Heart right ventricle (tissue), 16 donors: ENCODE measurements around the gene ROBO4. TPM values are rescaled to one million over a fixed set of nuclear protein-coding genes. Genes with fewer than 3 reads are reported as not detected.

Source experiments
- ATAC-seq, 8 donors: fragments of 200-7000 bp; cut with Tn5 transposase; one replicate each; pipeline ENCODE4 v1.9.1; 2020; ENCODE audit warnings: mild to moderate bottlenecking in 8 of 8, moderate library complexity in 8 of 8, moderate number of reproducible peaks in 1 of 8
- DNase-seq, 2 donors: peaks; one replicate each; pipeline ENCODE4 v3.0.0-alpha.2; 2020
- H3K27ac ChIP-seq, 10 donors: fragments of 200-600 bp; sonication (generic) in 2 of 10; one replicate each; pipeline versions ENCODE4 v1.5.0 to v1.8.0; 2020 to 2022; ENCODE audit warnings: mild to moderate bottlenecking in 3 of 10
- H3K27me3 ChIP-seq, 7 donors: fragments of 200-600 bp; one replicate each; pipeline ENCODE4 v1.8.0; 2021 to 2022; ENCODE audit warnings: mild to moderate bottlenecking in 2 of 7
- H3K36me3 ChIP-seq, 9 donors: fragments of 200-600 bp; sonication (generic) in 1 of 9; one replicate each; pipeline versions ENCODE4 v1.5.0 to v1.8.0; 2020 to 2022; ENCODE audit warnings: mild to moderate bottlenecking in 2 of 9
- H3K4me1 ChIP-seq, 9 donors: fragments of 200-600 bp; sonication (generic) in 1 of 9; one replicate each; pipeline versions ENCODE4 v1.5.0 to v1.8.0; 2020 to 2022; ENCODE audit warnings: mild to moderate bottlenecking in 4 of 9
- H3K4me3 ChIP-seq, 10 donors: fragments of 200-600 bp; sonication (generic) in 2 of 10; one replicate each; pipeline versions ENCODE4 v1.5.0 to v1.8.0; 2020 to 2022; ENCODE audit warnings: mild to moderate bottlenecking in 7 of 10, moderate library complexity in 2 of 10
- H3K9me3 ChIP-seq, 11 donors: fragments of 200-600 bp in 10 of 11; sonication (generic) in 2 of 11; one replicate each; pipeline versions ENCODE4 v1.5.0 to v1.8.0; 2013 to 2022; ENCODE audit warnings: mild to moderate bottlenecking in 2 of 11, control low read depth in 1 of 11, moderate library complexity in 1 of 11
- WGBS, 2 donors: extraction: QIAGEN DNeasy Blood & Tissue Kit; methylation state at CpG; one replicate each; pipeline ENCODE4 v1.1.7; 2013; ENCODE audit warnings: inconsistent platforms in 1 of 2; 5-methylcytosine and 5-hydroxymethylcytosine counted together
- intact Hi-C, 10 donors: fragments of 100-400 bp; cut with DNase I; formaldehyde crosslinking; loops; one replicate each; pipeline versions ENCODE4 v1.11.1 to v1.14.2; 2022
- polyA plus RNA-seq, 2 donors: library from polyadenylated mRNA; stranded (reverse); fragments of 200-250 nt; gene quantifications; one replicate each; pipeline ENCODE4 v1.2.3, GENCODE V29; 2013
- total RNA-seq, 10 donors: library from RNA; stranded (reverse); fragmentation: NEBNext Ultra II Directional in 3 of 10; extraction: Animal tissue kit (Norgen Biotek cat#: 25700) in 3 of 10; gene quantifications; one replicate each; pipeline versions ENCODE4 v1.2.1 to v1.2.4, GENCODE V29; 2021 to 2023
- TF ChIP-seq, protein P1 (sequence below), 9 donors: fragments of 200-600 bp; sonication (generic) in 2 of 9; IDR thresholded peaks; one replicate each; pipeline versions ENCODE4 v1.5.0 to v1.8.0; 2021 to 2022; ENCODE audit warnings: antibody characterized with exemption in 9 of 9, mild to moderate bottlenecking in 5 of 9, moderate library complexity in 1 of 9
- donor health status: Arrhythmogenic right ventricular cardiomyopathy.
- donor health status: ischemic (EF 13 %, LVEDD 7.1; RV severe dilation, severe dysfunction).
- donor health status: healthy with polysubstance abuse.
- donor health status: DM: no; HTN: yes; CAD: no.
- donor health status: DM: no; HTN: no; CAD: no.
- donor health status: ischemic (EF 25% LVEDD 6.9; RV normal size, moderate dysfunction).
- donor health status: ischemic (EF 25% LVEDD 5.7; RV mildly dilated, moderate dysfunction).
- donor health status: healthy.
- donor health status: DM: yes; HTN: yes; CAD: no.
- donor health status: Ischemic cardiomyopathy.
- donor health status: ischemic (EF 35%, LVEDD 5.7; RV mildly dilated, moderate dysfunction).
- donor health status: nonischemic (EF 11% LVEDD 7.7; RV severe dilation, severe dysfunction).
- donor health status: DM: yes; HTN: yes; CAD: no.
- donor health status: PGD.
- donor health status: ischemic (EF 29% LVEDD 5.4; RV normal size, mild dysfunction).
- donor health status: nonischemic (EF 23%, LVEDD 6.1; RV moderate dilation, normal function).

Gene ROBO4
- total and polyA plus RNA-seq, 12 donors: 14.2 to 42.6 (median 22.0) TPM

DNA sequence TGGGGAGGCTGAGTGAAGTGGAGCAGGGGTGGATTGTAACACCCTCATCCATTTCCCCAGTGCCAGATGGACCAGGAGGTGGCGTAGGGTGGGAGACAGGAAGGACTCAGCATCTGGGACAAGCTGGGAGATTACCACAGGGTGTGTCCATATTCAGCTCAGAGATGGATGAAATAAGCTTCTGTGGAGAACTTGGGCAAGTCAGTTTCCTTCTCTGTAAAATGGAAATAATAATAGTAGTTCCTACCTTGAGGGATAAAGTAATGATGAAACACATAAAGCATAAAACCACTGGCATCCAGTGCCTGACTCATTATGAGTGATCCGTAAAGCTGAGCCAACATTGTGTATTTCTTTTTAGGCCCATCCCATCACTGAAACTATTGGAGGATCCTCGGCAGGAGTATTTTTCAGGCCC is 607 bp upstream of the ROBO4 start:
- intact Hi-C loops: loop anchor here in 1 of 10 donors (2.0 kb wide), 2 partner anchors 21 to 23 kb away; no protein-coding TSS in a partner anchor
- 36 to 57% methylated on average over 3 of the region's 3 CpGs for WGBS, 2 donors
- peak overlapping the region in 5 of 10 donors; percentile 55 to 65 (median 60) for H3K4me3 ChIP-seq
- DNase-seq (no peak), ATAC-seq (peak; percentile 27 to 59 (median 44))
- H3K36me3 ChIP-seq: peaks cover 0 to 25% (median 0%) of the 10 kb centered on the region in 9 donors
- TF ChIP-seq, protein P1, sequence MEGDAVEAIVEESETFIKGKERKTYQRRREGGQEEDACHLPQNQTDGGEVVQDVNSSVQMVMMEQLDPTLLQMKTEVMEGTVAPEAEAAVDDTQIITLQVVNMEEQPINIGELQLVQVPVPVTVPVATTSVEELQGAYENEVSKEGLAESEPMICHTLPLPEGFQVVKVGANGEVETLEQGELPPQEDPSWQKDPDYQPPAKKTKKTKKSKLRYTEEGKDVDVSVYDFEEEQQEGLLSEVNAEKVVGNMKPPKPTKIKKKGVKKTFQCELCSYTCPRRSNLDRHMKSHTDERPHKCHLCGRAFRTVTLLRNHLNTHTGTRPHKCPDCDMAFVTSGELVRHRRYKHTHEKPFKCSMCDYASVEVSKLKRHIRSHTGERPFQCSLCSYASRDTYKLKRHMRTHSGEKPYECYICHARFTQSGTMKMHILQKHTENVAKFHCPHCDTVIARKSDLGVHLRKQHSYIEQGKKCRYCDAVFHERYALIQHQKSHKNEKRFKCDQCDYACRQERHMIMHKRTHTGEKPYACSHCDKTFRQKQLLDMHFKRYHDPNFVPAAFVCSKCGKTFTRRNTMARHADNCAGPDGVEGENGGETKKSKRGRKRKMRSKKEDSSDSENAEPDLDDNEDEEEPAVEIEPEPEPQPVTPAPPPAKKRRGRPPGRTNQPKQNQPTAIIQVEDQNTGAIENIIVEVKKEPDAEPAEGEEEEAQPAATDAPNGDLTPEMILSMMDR (IDR thresholded peaks at IDR 0.05): peak in 2 of 9 donors; percentile 13 to 24
- H3K27me3 ChIP-seq: peaks cover 0 to 19% (median 0%) of the 10 kb centered on the region in 7 donors
- H3K27ac ChIP-seq: peak overlapping the region; percentile 82 to 95 (median 88)
- peaks cover 11 to 77% (median 53%) of the 10 kb centered on the region in 9 donors for H3K4me1 ChIP-seq
- H3K9me3 ChIP-seq: no peaks in the 10 kb centered on the region

DNA sequence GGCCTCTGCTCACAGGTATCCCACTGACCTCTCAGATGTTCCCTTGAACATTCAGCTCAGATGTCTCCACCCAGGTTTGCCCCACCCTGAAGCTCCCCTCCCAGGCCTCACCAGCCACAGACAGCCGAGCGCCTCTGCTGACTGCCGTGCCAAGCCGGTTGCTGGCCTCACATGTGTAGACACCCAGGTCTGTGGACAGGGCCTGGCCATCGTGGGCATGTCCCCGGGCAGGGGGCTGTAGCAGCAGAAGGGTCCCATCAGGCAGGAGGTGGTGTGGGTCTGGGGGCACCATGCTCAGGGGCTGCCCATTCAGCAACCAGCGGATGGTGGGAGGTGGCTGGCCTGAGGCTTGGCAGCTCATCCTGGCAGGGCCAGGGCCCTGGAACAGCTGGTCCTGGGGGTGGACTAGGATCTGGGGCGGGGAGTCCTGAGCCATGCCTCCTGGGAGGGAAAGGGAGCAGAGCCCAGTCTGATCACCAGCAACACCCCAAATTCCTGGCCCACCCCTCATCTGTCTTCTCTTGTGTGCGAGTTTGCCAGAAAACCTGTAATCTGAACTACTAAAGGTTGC is 759 bp downstream of the ROBO4 start:
- Histone ChIP-seq H3K4me1 (peaks cover 14 to 89% (median 63%) of the 10 kb centered on the region in 9 donors), H3K27me3 (peaks cover 0 to 14% (median 0%) of the 10 kb centered on the region in 7 donors), H3K27ac (peak overlapping the region; percentile 82 to 95 (median 88)), H3K9me3 (no peaks in the 10 kb centered on the region), H3K36me3 (peaks cover 0 to 36% (median 0%) of the 10 kb centered on the region in 9 donors), H3K4me3 (peak overlapping the region; percentile 44 to 65 (median 55))
- ATAC-seq: peak in 6 of 8 donors; percentile 5 to 31 (median 18)
- DNase-seq: no peak
- intact Hi-C loops: no loop called here
- WGBS, 2 donors: 57 to 63% methylated on average over 9 of the region's 9 CpGs
- TF ChIP-seq, protein P1 (IDR thresholded peaks at IDR 0.05): no peak

GRCh38 chr11:124896071-124896750 is 1.5 kb downstream of the ROBO4 start:
- Histone ChIP-seq H3K9me3 (no peaks in the 10 kb centered on the region), H3K4me3 (peak overlapping the region; percentile 44 to 65 (median 55)), H3K27ac (peak overlapping the region; percentile 82 to 95 (median 88)), H3K27me3 (peaks cover 0 to 7% (median 0%) of the 10 kb centered on the region in 7 donors), H3K4me1 (peaks cover 14 to 92% (median 65%) of the 10 kb centered on the region in 9 donors), H3K36me3 (peaks cover 0 to 41% (median 0%) of the 10 kb centered on the region in 9 donors)
- WGBS, 2 donors: 63 to 66% methylated on average over 16 of the region's 16 CpGs
- intact Hi-C loops: no loop called here
- TF ChIP-seq, protein P1 (IDR thresholded peaks at IDR 0.05): no peak
- DNase-seq (no peak), ATAC-seq (no peak)

DNA sequence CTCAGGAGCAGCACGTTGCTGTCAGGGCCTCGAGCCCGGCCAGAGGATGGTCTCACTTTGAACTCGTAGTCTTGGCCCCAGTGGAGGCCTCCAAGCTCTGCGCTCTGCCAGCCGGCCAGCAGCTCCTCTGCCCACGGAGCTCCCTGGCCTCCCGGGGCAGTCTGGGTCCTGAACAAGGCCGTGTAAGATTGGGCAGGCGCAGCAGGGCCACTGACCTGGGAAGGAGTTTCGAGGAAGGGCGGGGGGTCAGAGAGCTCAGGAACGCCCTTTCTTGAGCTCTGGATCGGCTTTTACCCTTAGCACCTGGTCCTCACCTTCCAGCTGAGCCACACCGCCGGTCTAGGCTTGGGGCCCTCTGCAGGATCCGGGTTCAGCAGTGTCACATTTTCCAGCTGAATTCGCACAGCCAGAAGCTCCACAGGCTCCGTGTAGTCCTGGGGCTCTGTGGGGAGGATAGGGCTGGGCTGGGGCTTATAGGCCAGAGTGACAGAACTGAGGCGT is 2.1 kb downstream of the ROBO4 start:
- Histone ChIP-seq H3K4me3 (peak overlapping the region in 9 of 10 donors; percentile 44 to 65 (median 55)), H3K27ac (peak overlapping the region; percentile 26 to 95 (median 88)), H3K36me3 (peaks cover 0 to 48% (median 0%) of the 10 kb centered on the region in 9 donors), H3K9me3 (no peaks in the 10 kb centered on the region), H3K27me3 (peaks cover 0 to 5% (median 0%) of the 10 kb centered on the region in 7 donors), H3K4me1 (peaks cover 16 to 92% (median 65%) of the 10 kb centered on the region in 9 donors)
- ATAC-seq: no peak
- intact Hi-C loops: no loop called here
- TF ChIP-seq, protein P1 (IDR thresholded peaks at IDR 0.05): no peak
- 60 to 74% methylated on average over 20 of the region's 20 CpGs for WGBS, 2 donors
- no peak for DNase-seq
